Smooth muscle cell (in vitro differentiated cells): Measurements from ENCODE around the gene ZNF90. TPM values are rescaled to one million over a fixed set of nuclear protein-coding genes. Genes with fewer than 3 reads are reported as not detected.
A peak's percentile ranks its signal among the peaks of the same experiment; 100 is the strongest.

ENCODE experiments used
- DNase-seq: peaks from one replicate; lab custom pipeline; 2025; ENCODE audit not compliant: unreplicated experiment; lab: John Stamatoyannopoulos, UW
- H2AFZ ChIP-seq: fragments of 200-600 bp; sonication (generic); 2 replicates; pipeline ENCODE4 v1.6.0; 2016; ENCODE audit warnings: antibody characterized with exemption, low read depth, mild to moderate bottlenecking
- H3F3A ChIP-seq: fragments of 200-600 bp; sonication (generic); 2 replicates; pipeline ENCODE4 v1.6.0; 2017; ENCODE audit warnings: antibody characterized with exemption, low read depth
- H3K27ac ChIP-seq: fragments of 200-600 bp; sonication (generic); 2 replicates; pipeline ENCODE4 v1.5.1; 2016; ENCODE audit warnings: low read depth, mild to moderate bottlenecking
- H3K27me3 ChIP-seq: fragments of 200-600 bp; sonication (generic); 2 replicates; pipeline ENCODE4 v1.6.1; 2016; ENCODE audit warnings: low read depth, mild to moderate bottlenecking
- H3K36me3 ChIP-seq: fragments of 200-600 bp; sonication (generic); 2 replicates; pipeline ENCODE4 v1.5.1; 2016; ENCODE audit warnings: low read depth
- H3K4me1 ChIP-seq: fragments of 200-600 bp; sonication (generic); 2 replicates; pipeline ENCODE4 v1.5.1; 2016; ENCODE audit warnings: low read depth
- H3K4me2 ChIP-seq: fragments of 200-600 bp; sonication (generic); 2 replicates; pipeline ENCODE4 v1.6.0; 2016; ENCODE audit warnings: mild to moderate bottlenecking
- H3K4me3 ChIP-seq: fragments of 200-600 bp; sonication (generic); 2 replicates; pipeline ENCODE4 v1.5.1; 2016; ENCODE audit warnings: mild to moderate bottlenecking
- H3K79me2 ChIP-seq: fragments of 200-600 bp; sonication (generic); 2 replicates; pipeline ENCODE4 v1.6.0; 2016; ENCODE audit warnings: low read depth, mild to moderate bottlenecking
- H3K9ac ChIP-seq: fragments of 200-600 bp; sonication (generic); 2 replicates; pipeline ENCODE4 v1.6.0; 2016; ENCODE audit warnings: low read depth
- H3K9me3 ChIP-seq: fragments of 200-600 bp; sonication (generic); replicated peaks from 2 replicates; pipeline ENCODE4 v1.5.1; 2016; ENCODE audit warnings: low read depth
- H4K20me1 ChIP-seq: fragments of 200-600 bp; sonication (generic); 2 replicates; pipeline ENCODE4 v1.6.0; 2016; ENCODE audit warnings: low read depth
- WGBS: methylation state at CpG from one replicate; pipeline ENCODE4 v1.1.7; 2016; ENCODE audit warnings: low lambda C conversion rate; 5-methylcytosine and 5-hydroxymethylcytosine counted together
- polyA plus RNA-seq: library from polyadenylated mRNA; unstranded; fragments of >200 nt; fragmentation: Nextera tagmentation; extraction: Ambion mirVana; gene quantifications from 2 replicates; pipeline ENCODE4 v1.2.1, GENCODE V29; 2016
- small RNA-seq: library from RNA; depleted of rRNA; stranded (forward); fragments of <200 nt; gene quantifications from one replicate; pipeline ENCODE3, GENCODE V24; 2014
- total RNA-seq: library from RNA; depleted of rRNA; stranded (reverse); fragments of >200 nt; gene quantifications from 2 replicates; pipeline ENCODE4 v1.2.3, GENCODE V29; 2014
- TF ChIP-seq, protein P1 (sequence below): fragments of 200-600 bp; sonication (generic); IDR thresholded peaks from 2 replicates; pipeline ENCODE4 v1.5.1; 2017; ENCODE audit warnings: borderline replicate concordance, mild to moderate bottlenecking, antibody characterized with exemption; ENCODE audit not compliant: insufficient read depth, poor library complexity, severe bottlenecking

Gene ZNF90
- total and polyA plus RNA-seq, 2 experiments from 2014 or later: 3.4 to 5.3 TPM

GRCh38 chr19:20165971-20166592, 88.3 kb downstream of the ZNF90 start:
- H4K20me1 ChIP-seq: no peaks in the 10 kb centered on the region
- no peaks in the 10 kb centered on the region for H3K36me3 ChIP-seq
- H2AFZ ChIP-seq: no peak overlapping the region
- TF ChIP-seq, protein P1, sequence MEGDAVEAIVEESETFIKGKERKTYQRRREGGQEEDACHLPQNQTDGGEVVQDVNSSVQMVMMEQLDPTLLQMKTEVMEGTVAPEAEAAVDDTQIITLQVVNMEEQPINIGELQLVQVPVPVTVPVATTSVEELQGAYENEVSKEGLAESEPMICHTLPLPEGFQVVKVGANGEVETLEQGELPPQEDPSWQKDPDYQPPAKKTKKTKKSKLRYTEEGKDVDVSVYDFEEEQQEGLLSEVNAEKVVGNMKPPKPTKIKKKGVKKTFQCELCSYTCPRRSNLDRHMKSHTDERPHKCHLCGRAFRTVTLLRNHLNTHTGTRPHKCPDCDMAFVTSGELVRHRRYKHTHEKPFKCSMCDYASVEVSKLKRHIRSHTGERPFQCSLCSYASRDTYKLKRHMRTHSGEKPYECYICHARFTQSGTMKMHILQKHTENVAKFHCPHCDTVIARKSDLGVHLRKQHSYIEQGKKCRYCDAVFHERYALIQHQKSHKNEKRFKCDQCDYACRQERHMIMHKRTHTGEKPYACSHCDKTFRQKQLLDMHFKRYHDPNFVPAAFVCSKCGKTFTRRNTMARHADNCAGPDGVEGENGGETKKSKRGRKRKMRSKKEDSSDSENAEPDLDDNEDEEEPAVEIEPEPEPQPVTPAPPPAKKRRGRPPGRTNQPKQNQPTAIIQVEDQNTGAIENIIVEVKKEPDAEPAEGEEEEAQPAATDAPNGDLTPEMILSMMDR: no peak
- no peak for DNase-seq
- no peak overlapping the region for H3K4me2 ChIP-seq
- WGBS: 88% methylated on average over 7 of the region's 7 CpGs
- peaks cover 3% of the 10 kb centered on the region for H3K4me1 ChIP-seq
- H3K27me3 ChIP-seq: no peaks in the 10 kb centered on the region
- H3K9me3 ChIP-seq: no peaks in the 10 kb centered on the region
- H3K4me3 ChIP-seq: no peak overlapping the region
- H3K9ac ChIP-seq: no peak overlapping the region
- H3K79me2 ChIP-seq: peaks cover 31% of the 10 kb centered on the region
- H3K27ac ChIP-seq: no peak overlapping the region
- peaks cover 6% of the 10 kb centered on the region for H3F3A ChIP-seq

GRCh38 chr19:20167020-20167644, 89.3 kb downstream of the ZNF90 start, which contains the start of gene ZNF486:
Gene ZNF486 (plus strand): TSS chr19:20167214. CDS start chr19:20167331, 117 bp downstream.
- H2AFZ ChIP-seq: peak within 1 kb of the TSS; percentile 56
- peak within 1 kb of the TSS; percentile 95 for H3K4me2 ChIP-seq
- WGBS: under 1% methylated on average over 25 of the region's 25 CpGs
- H3K9me3 ChIP-seq: no peaks in the 10 kb centered on the region
- H3K4me1 ChIP-seq: peaks cover 3% of the 10 kb centered on the region
- H3K36me3 ChIP-seq: no peaks in the 10 kb centered on the region
- H3K79me2 ChIP-seq: peaks cover 38% of the 10 kb centered on the region
- TF ChIP-seq, protein P1: no peak
- peak within 1 kb of the TSS; percentile 94 for H3K9ac ChIP-seq
- H3K4me3 ChIP-seq: peak within 1 kb of the TSS; percentile 69
- H3F3A ChIP-seq: peaks cover 6% of the 10 kb centered on the region
- no peaks in the 10 kb centered on the region for H4K20me1 ChIP-seq
- DNase-seq: peak; percentile 64
- peak within 1 kb of the TSS; percentile 95 for H3K27ac ChIP-seq
- no peaks in the 10 kb centered on the region for H3K27me3 ChIP-seq

DNA sequence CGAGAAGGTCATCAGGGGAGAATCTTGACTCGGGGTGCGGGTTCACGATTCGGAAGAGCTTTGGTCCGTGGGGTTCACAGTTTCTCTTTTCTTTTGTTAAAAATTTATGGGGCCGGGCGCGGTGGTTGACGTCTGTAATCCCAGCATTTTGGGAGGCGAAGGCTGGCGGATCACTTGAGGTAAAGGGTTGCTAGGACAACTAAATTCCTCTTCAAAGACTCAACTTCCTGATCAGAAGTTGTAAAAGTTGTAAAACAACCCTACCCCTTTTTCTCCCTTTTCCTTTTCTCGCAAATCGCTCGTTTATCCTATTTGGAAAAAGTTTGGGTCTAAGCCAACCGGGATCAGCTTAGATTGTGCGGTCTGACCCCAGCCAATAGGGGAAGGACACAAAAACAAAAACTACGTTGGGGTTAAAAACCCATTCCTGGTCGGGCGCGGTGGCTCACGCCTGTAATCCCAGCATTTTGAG, 89.9 kb downstream of the ZNF90 start:
- Histone ChIP-seq H4K20me1 (no peaks in the 10 kb centered on the region), H3K27me3 (no peaks in the 10 kb centered on the region), H3K79me2 (peaks cover 43% of the 10 kb centered on the region), H3K4me1 (peaks cover 3% of the 10 kb centered on the region), H3K4me2 (peak overlapping the region; percentile 95), H3F3A (peaks cover 6% of the 10 kb centered on the region), H2AFZ (peak overlapping the region; percentile 56), H3K9ac (peak overlapping the region; percentile 94), H3K36me3 (no peaks in the 10 kb centered on the region), H3K27ac (peak overlapping the region; percentile 95), H3K9me3 (no peaks in the 10 kb centered on the region), H3K4me3 (peak overlapping the region; percentile 69)
- no peak for DNase-seq
- WGBS: 3% methylated on average over 22 of the region's 22 CpGs
- TF ChIP-seq, protein P1: no peak

Small RNA genes lying within 50 kb of the gene (small RNA-seq; reads per million reads assigned to genes)
- gene AC006539.3: not detected

Other genes with a start within 250 kb of the ZNF90 start
- 11.7 and 17.1 TPM in 2 replicates for gene ZNF253, start 212.1 kb upstream of the ZNF90 start, total RNA-seq
- 3.2 and 7.9 TPM in 2 replicates for gene ZNF253, start 212.1 kb upstream of the ZNF90 start, polyA plus RNA-seq
- gene ZNF93, start 177.1 kb upstream of the ZNF90 start, total RNA-seq: 36.7 and 41.6 TPM in 2 replicates
- 18.3 and 23.0 TPM in 2 replicates for gene ZNF93, start 177.1 kb upstream of the ZNF90 start, polyA plus RNA-seq
- gene ZNF682, start 38.5 kb upstream of the ZNF90 start, total RNA-seq: 9.0 and 10.1 TPM in 2 replicates
- gene ZNF682, start 38.5 kb upstream of the ZNF90 start, polyA plus RNA-seq: 4.4 and 7.8 TPM in 2 replicates
- gene ZNF486, start 89.2 kb downstream of the ZNF90 start, total RNA-seq: 10.8 and 12.0 TPM in 2 replicates
- 2.2 and 3.1 TPM in 2 replicates for gene ZNF486, start 89.2 kb downstream of the ZNF90 start, polyA plus RNA-seq